A549 (cell line): ENCODE measurements around the gene GIT1. TPM values are rescaled to one million over a fixed set of nuclear protein-coding genes. Genes with fewer than 3 reads are reported as not detected.

Source experiments
- ATAC-seq, 2 experiments: fragments of 200-7000 bp in 1 of 2; fragments of >200 bp in 1 of 2; cut with Nextera tagmentation in 1 of 2; cut with Tn5 transposase in 1 of 2; 3 replicates each; pipeline versions ENCODE4 v1.8.0 to v1.9.1; 2018 to 2020; ENCODE audit warnings: mild to moderate bottlenecking in 1 of 2, moderate library complexity in 1 of 2
- CTCF ChIA-PET: fragments of 300-600 bp; sonication (Branson Sonifier 250); formaldehyde crosslinking; extraction: SDS; loops from one replicate; lab custom pipeline; 2021; ENCODE audit warnings: antibody characterized with exemption, inconsistent platforms; lab: Yijun Ruan, JAX
- POLR2A ChIA-PET: fragments of 350-600 bp; formaldehyde crosslinking; extraction: SDS; loops from one replicate; lab custom pipeline; 2021; ENCODE audit warnings: antibody characterized with exemption, inconsistent platforms; lab: Yijun Ruan, JAX
- DNase-seq, 2 experiments: peaks; one replicate each; pipeline versions ENCODE4 v3.0.0 to v3.0.0-alpha.2; 2011 to 2016; ENCODE audit warnings: low read depth in 1 of 2, low spot score in 1 of 2
- FAIRE-seq: peaks from 2 replicates; lab custom pipeline; 2011; peaks lifted over from hg19 to GRCh38; lab: Jason Lieb, UNC
- H3K27ac ChIP-seq, 2 experiments: fragments of >200 bp; sonication (Bioruptor Twin); formaldehyde crosslinking; 3 replicates each; pipeline ENCODE4 v1.5.1; 2016 to 2017
- H3K4me1 ChIP-seq: fragments of >200 bp; sonication (Bioruptor Twin); formaldehyde crosslinking; 3 replicates; pipeline ENCODE4 v1.6.1; 2016
- H3K4me2 ChIP-seq: fragments of >200 bp; sonication (Bioruptor Twin); formaldehyde crosslinking; 3 replicates; pipeline ENCODE4 v1.6.1; 2016
- H3K4me3 ChIP-seq: fragments of >200 bp; sonication (Bioruptor Twin); formaldehyde crosslinking; 3 replicates; pipeline ENCODE4 v1.5.1; 2016
- H3K9me3 ChIP-seq: fragments of >200 bp; sonication (Bioruptor Twin); formaldehyde crosslinking; 3 replicates; pipeline ENCODE4 v1.6.1; 2016
- CBX2 ChIP-seq: fragments of 200-600 bp; sonication (generic); IDR thresholded peaks from 2 replicates; pipeline ENCODE4 v1.6.1; 2016; ENCODE audit warnings: low read depth, mild to moderate bottlenecking, borderline replicate concordance
- CHD4 ChIP-seq: fragments of 200-600 bp; sonication (generic); IDR thresholded peaks from 2 replicates; pipeline ENCODE4 v1.6.1; 2016; ENCODE audit warnings: antibody characterized with exemption, mild to moderate bottlenecking, borderline replicate concordance
- EHF ChIP-seq: fragments of 250-450 bp; sonication (Bioruptor Pico); IDR thresholded peaks from 2 replicates; pipeline ENCODE4 v1.5.0; 2020; ENCODE audit warnings: mild to moderate bottlenecking
- EHMT2 ChIP-seq: fragments of 200-600 bp; sonication (generic); IDR thresholded peaks from 2 replicates; pipeline ENCODE4 v1.6.1; 2016; ENCODE audit warnings: antibody characterized with exemption, low read depth, mild to moderate bottlenecking, moderate library complexity
- ESRRA ChIP-seq: fragments of 150-350 bp; IDR thresholded peaks from 2 replicates; pipeline ENCODE4 v1.6.1; 2014; ENCODE audit warnings: mild to moderate bottlenecking, low read length, borderline replicate concordance
- HDAC2 ChIP-seq: fragments of 200-600 bp; sonication (generic); IDR thresholded peaks from 2 replicates; pipeline ENCODE4 v1.6.1; 2016
- HOXB5 ChIP-seq: fragments of 250-450 bp; sonication (Bioruptor Pico); IDR thresholded peaks from 2 replicates; pipeline ENCODE4 v1.5.0; 2020; ENCODE audit warnings: mild to moderate bottlenecking, moderate library complexity
- JUN ChIP-seq, 2 experiments: fragments of >200 bp; sonication (Bioruptor Twin); formaldehyde crosslinking; IDR thresholded peaks; 2 replicates in 1 of 2; 3 replicates in 1 of 2; pipeline ENCODE4 v1.6.1; 2016 to 2017
- KDM1A ChIP-seq: fragments of 200-600 bp; sonication (generic); IDR thresholded peaks from 2 replicates; pipeline ENCODE4 v1.6.1; 2016; ENCODE audit warnings: low read depth, mild to moderate bottlenecking
- KDM5A ChIP-seq: fragments of 200-600 bp; sonication (generic); IDR thresholded peaks from 2 replicates; pipeline ENCODE4 v1.6.1; 2016; ENCODE audit warnings: antibody characterized with exemption, mild to moderate bottlenecking
- MYC ChIP-seq: IDR thresholded peaks from 2 replicates; pipeline ENCODE4 v1.6.1; 2012; ENCODE audit warnings: mild to moderate bottlenecking, inconsistent platforms, low read length, improper control_type of control experiment, borderline replicate concordance
- NFE2L2 ChIP-seq: fragments of 150-350 bp; conservative IDR thresholded peaks from 2 replicates; pipeline ENCODE4 v1.6.1; 2014; ENCODE audit warnings: low read length
- RFX5 ChIP-seq: fragments of 450-650 bp; IDR thresholded peaks from 2 replicates; pipeline ENCODE4 v1.7.1; 2014; ENCODE audit warnings: antibody characterized with exemption, mild to moderate bottlenecking, moderate library complexity
- RNF2 ChIP-seq: fragments of 200-600 bp; sonication (generic); IDR thresholded peaks from 2 replicates; pipeline ENCODE4 v1.6.1; 2016; ENCODE audit warnings: low read depth, mild to moderate bottlenecking, antibody characterized with exemption, moderate library complexity, borderline replicate concordance
- SREBF2 ChIP-seq: fragments of 450-650 bp; IDR thresholded peaks from 2 replicates; pipeline ENCODE4 v1.6.1; 2014; ENCODE audit warnings: mild to moderate bottlenecking, moderate library complexity
- WGBS: methylation state at CpG from one replicate; pipeline ENCODE4 v1.1.6; 2017; ENCODE audit errors: missing lambda C conversion rate; 5-methylcytosine and 5-hydroxymethylcytosine counted together
- polyA plus RNA-seq, 4 experiments: library from polyadenylated mRNA; depleted of rRNA in 3 of 4; stranded (reverse); fragments of >200 nt; fragmentation: RNase III in 1 of 4; extraction: RNeasy Plus Mini Kit Qiagen cat#74134 plus additional on column Dnase treatment in 1 of 4; gene quantifications; 2 replicates in 3 of 4; 3 replicates in 1 of 4; pipeline ENCODE4 v1.2.3, GENCODE V29; 2011 to 2017
- TF ChIP-seq, protein P1 (sequence below): fragments of >200 bp; sonication (Bioruptor Twin); formaldehyde crosslinking; IDR thresholded peaks from 3 replicates; pipeline ENCODE4 v1.6.1; 2016
- TF ChIP-seq, protein P2 (sequence below): fragments of 250-450 bp; sonication (Bioruptor Pico); IDR thresholded peaks from 2 replicates; pipeline ENCODE4 v1.5.0; 2020; ENCODE audit warnings: low read depth, mild to moderate bottlenecking, moderate library complexity
- TF ChIP-seq, protein P3 (sequence below): fragments of 200-600 bp; sonication (generic); IDR thresholded peaks from 2 replicates; pipeline ENCODE4 v1.6.1; 2016; ENCODE audit warnings: antibody characterized with exemption, mild to moderate bottlenecking, moderate library complexity
- TF ChIP-seq, protein P4 (sequence below): fragments of 450-650 bp; IDR thresholded peaks from 2 replicates; pipeline ENCODE4 v1.6.1; 2014; ENCODE audit warnings: antibody characterized with exemption

GIT1 gene
- polyA plus RNA-seq, 2 of the 4 experiments (the other 2 are of a cell fraction) = 47.8 to 53.0 TPM

DNA sequence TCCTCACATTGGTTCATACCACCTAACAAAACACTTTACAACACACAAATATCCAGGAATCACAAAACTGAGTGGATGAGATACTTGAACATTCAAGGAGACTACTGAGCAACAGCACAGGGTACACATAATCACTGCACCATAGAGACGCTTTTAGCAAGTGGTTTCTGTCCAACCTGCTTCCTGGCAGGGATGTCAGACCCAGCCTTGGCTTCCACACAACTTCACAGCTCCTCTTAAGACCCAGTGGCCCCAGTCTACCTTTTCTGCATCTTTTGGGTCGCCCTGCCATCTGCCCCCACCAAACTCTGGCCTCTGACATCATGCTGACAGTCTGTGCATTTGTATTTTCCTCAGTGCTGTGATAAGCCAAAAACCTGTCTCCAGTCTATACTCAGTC lies 39.2 kb upstream of the GIT1 start:
- CTCF ChIA-PET = interaction anchor here (1.1 to 5.1 kb wide), 5 partner anchors 11 to 151 kb away, joined by 4 to 52 read pairs (median 7); no protein-coding TSS in a partner anchor
- POLR2A ChIA-PET = no interaction called here

DNA sequence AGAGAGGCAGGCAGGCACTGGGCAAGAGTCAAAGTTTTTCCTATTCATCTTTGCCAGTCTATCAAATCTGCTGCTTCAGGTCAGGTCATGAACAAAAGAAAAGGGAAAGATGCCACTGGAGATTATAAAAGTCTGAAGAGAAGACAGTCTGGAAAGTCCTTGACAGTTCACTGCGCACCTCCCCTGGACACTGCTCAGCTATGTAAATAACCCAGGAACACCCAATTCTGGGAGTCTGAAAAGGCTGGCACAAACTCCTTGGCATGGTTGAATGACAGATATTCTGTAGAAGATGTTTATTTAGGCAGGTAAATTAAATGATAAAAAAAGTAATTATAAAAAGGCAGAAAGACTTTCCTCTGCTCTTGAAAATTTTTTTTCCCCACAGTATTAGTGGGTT lies 38.5 kb upstream of the GIT1 start:
- no peak overlapping the region for H3K4me3 ChIP-seq
- ChIA-PET CTCF (interaction anchor here (1.0 to 5.1 kb wide), 5 partner anchors 11 to 436 kb away, joined by 3 to 52 read pairs (median 3); no protein-coding TSS in a partner anchor), POLR2A (no interaction called here)
- no peak for ATAC-seq
- no peak for DNase-seq
- TF ChIP-seq MYC (no peak), NFE2L2 (no peak), RFX5 (no peak), CHD4 (no peak)
- H3K4me1 ChIP-seq = no peaks in the 10 kb centered on the region
- no peak overlapping the region for H3K4me2 ChIP-seq
- no peak for FAIRE-seq
- no peaks in the 10 kb centered on the region for H3K9me3 ChIP-seq
- 97% methylated on average over 1 of the region's 1 CpG for WGBS
- H3K27ac ChIP-seq = no peak overlapping the region

More for the DNA sequence above, 39.2 kb upstream of the GIT1 start:
- TF ChIP-seq, protein P1, sequence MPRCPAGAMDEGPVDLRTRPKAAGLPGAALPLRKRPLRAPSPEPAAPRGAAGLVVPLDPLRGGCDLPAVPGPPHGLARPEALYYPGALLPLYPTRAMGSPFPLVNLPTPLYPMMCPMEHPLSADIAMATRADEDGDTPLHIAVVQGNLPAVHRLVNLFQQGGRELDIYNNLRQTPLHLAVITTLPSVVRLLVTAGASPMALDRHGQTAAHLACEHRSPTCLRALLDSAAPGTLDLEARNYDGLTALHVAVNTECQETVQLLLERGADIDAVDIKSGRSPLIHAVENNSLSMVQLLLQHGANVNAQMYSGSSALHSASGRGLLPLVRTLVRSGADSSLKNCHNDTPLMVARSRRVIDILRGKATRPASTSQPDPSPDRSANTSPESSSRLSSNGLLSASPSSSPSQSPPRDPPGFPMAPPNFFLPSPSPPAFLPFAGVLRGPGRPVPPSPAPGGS = no peak
- no peak for TF ChIP-seq EHMT2
- TF ChIP-seq SREBF2 = no peak
- no peak for TF ChIP-seq RNF2
- no peak for TF ChIP-seq KDM1A
- TF ChIP-seq HDAC2 = no peak
- TF ChIP-seq CBX2 = no peak
- TF ChIP-seq, protein P2, sequence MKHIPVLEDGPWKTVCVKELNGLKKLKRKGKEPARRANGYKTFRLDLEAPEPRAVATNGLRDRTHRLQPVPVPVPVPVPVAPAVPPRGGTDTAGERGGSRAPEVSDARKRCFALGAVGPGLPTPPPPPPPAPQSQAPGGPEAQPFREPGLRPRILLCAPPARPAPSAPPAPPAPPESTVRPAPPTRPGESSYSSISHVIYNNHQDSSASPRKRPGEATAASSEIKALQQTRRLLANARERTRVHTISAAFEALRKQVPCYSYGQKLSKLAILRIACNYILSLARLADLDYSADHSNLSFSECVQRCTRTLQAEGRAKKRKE = no peak
- no peak for TF ChIP-seq JUN (IDR thresholded peaks at IDR 0.05)
- TF ChIP-seq HOXB5 (CRISPR knock-in tag) = no peak
- TF ChIP-seq ESRRA = no peak
- no peak for TF ChIP-seq NFE2L2
- TF ChIP-seq, protein P3, sequence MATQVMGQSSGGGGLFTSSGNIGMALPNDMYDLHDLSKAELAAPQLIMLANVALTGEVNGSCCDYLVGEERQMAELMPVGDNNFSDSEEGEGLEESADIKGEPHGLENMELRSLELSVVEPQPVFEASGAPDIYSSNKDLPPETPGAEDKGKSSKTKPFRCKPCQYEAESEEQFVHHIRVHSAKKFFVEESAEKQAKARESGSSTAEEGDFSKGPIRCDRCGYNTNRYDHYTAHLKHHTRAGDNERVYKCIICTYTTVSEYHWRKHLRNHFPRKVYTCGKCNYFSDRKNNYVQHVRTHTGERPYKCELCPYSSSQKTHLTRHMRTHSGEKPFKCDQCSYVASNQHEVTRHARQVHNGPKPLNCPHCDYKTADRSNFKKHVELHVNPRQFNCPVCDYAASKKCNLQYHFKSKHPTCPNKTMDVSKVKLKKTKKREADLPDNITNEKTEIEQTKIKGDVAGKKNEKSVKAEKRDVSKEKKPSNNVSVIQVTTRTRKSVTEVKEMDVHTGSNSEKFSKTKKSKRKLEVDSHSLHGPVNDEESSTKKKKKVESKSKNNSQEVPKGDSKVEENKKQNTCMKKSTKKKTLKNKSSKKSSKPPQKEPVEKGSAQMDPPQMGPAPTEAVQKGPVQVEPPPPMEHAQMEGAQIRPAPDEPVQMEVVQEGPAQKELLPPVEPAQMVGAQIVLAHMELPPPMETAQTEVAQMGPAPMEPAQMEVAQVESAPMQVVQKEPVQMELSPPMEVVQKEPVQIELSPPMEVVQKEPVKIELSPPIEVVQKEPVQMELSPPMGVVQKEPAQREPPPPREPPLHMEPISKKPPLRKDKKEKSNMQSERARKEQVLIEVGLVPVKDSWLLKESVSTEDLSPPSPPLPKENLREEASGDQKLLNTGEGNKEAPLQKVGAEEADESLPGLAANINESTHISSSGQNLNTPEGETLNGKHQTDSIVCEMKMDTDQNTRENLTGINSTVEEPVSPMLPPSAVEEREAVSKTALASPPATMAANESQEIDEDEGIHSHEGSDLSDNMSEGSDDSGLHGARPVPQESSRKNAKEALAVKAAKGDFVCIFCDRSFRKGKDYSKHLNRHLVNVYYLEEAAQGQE = no peak
- no peak for TF ChIP-seq KDM5A
- TF ChIP-seq, protein P4, sequence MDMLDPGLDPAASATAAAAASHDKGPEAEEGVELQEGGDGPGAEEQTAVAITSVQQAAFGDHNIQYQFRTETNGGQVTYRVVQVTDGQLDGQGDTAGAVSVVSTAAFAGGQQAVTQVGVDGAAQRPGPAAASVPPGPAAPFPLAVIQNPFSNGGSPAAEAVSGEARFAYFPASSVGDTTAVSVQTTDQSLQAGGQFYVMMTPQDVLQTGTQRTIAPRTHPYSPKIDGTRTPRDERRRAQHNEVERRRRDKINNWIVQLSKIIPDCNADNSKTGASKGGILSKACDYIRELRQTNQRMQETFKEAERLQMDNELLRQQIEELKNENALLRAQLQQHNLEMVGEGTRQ = no peak
- TF ChIP-seq EHF = no peak
- WGBS = 80% methylated on average over 2 of the region's 2 CpGs
- FAIRE-seq = no peak
- Histone ChIP-seq H3K4me3 (no peak overlapping the region), H3K4me2 (no peak overlapping the region), H3K27ac (no peak overlapping the region), H3K9me3 (no peaks in the 10 kb centered on the region), H3K4me1 (no peaks in the 10 kb centered on the region)
- no peak for ATAC-seq
- DNase-seq = no peak
